Astrocyte of the cerebellum (primary cell): ENCODE results near the gene CHRNE.

Experiments used
- DNase-seq: peaks from one replicate; pipeline ENCODE4 v3.0.0-alpha.2; 2011; ENCODE audit warnings: low read depth
- H3K4me3 ChIP-seq: 2 replicates; pipeline ENCODE4 v1.5.1; 2011; ENCODE audit warnings: mild to moderate bottlenecking, low read depth, low read length, moderate library complexity
- in situ Hi-C: cut with HindIII; loops from 2 replicates; pipeline ENCODE4 v1.10.0; 2017; ENCODE audit warnings: low sequenced_read_pairs
- TF ChIP-seq, protein P1 (sequence below): IDR thresholded peaks from 2 replicates; pipeline ENCODE4 v1.5.1; 2012; ENCODE audit warnings: low read length, low read depth, moderate library complexity, mild to moderate bottlenecking; ENCODE audit errors: missing control alignments

CHRNE gene

GRCh38 chr17:4944554-4945175 lies 41.8 kb upstream of the CHRNE start:
- H3K4me3 ChIP-seq, result no peak overlapping the region
- DNase-seq, result no peak
- TF ChIP-seq, protein P1, sequence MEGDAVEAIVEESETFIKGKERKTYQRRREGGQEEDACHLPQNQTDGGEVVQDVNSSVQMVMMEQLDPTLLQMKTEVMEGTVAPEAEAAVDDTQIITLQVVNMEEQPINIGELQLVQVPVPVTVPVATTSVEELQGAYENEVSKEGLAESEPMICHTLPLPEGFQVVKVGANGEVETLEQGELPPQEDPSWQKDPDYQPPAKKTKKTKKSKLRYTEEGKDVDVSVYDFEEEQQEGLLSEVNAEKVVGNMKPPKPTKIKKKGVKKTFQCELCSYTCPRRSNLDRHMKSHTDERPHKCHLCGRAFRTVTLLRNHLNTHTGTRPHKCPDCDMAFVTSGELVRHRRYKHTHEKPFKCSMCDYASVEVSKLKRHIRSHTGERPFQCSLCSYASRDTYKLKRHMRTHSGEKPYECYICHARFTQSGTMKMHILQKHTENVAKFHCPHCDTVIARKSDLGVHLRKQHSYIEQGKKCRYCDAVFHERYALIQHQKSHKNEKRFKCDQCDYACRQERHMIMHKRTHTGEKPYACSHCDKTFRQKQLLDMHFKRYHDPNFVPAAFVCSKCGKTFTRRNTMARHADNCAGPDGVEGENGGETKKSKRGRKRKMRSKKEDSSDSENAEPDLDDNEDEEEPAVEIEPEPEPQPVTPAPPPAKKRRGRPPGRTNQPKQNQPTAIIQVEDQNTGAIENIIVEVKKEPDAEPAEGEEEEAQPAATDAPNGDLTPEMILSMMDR, result no peak
- in situ Hi-C loops, result no loop called here

DNA sequence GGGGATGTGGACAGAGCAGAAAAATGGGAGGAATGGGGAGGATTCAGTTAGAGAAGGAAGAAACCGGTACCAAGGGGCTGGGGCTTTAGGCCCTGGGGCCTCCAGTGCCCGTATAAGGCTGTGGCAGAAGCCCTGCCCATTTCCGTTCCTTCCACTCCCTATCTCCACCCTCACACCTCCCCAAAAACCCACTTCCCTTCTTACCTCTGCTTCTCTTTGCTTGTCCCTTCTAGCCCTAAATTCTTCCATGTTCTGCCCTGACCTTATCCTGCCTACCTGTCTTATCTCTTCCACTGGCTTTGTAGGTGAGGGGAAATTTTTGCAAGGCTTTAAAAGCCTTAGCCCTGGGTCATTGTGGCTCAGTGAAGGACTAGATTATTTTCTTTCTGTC lies 41.3 kb upstream of the CHRNE start:
- DNase-seq, result no peak
- TF ChIP-seq, protein P1, result no peak
- in situ Hi-C loops, result no loop called here
- no peak overlapping the region for H3K4me3 ChIP-seq

DNA sequence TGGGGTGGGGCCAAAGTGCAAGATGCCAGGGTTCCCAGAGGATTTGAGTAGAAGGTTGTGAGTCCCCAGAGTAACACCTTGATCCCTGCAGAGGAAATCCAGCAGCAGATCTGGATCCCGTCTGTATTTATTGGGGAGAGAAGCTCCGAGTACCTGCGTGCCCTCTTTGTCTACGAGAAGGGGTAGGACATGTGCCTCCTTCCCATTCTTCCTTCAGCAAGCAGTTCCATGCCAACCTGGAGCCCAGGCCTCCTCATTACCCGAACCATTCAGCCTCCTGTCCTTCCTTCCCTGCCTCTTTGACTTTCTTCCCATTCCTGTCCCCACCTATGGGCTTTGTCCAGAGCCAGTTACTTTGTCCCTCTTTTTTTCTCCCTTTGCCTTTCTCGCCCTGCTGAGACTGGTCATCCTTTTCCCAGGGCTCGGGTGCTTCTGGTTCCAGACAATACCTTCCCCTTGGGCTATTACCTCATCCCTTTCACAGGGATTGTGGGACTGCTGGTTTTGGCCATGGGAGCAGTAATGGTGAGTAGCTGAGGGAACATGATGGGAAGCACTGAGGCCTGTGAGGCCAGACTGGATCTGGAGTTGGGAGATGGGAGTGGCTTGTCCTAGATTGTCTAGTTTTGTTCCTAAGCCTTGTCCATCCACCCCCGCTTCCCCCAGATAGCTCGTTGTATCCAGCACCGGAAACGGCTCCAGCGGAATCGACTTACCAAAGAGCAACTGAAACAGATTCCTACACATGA lies 40.0 kb upstream of the CHRNE start:
- H3K4me3 ChIP-seq, result no peak overlapping the region
- TF ChIP-seq, protein P1, result no peak
- in situ Hi-C loops, result no loop called here
- no peak for DNase-seq

GRCh38 chr17:4941319-4941610 lies 38.4 kb upstream of the CHRNE start:
- peak overlapping the region; percentile 83 for H3K4me3 ChIP-seq
- DNase-seq, result no peak
- in situ Hi-C loops, result no loop called here
- TF ChIP-seq, protein P1, result no peak

DNA sequence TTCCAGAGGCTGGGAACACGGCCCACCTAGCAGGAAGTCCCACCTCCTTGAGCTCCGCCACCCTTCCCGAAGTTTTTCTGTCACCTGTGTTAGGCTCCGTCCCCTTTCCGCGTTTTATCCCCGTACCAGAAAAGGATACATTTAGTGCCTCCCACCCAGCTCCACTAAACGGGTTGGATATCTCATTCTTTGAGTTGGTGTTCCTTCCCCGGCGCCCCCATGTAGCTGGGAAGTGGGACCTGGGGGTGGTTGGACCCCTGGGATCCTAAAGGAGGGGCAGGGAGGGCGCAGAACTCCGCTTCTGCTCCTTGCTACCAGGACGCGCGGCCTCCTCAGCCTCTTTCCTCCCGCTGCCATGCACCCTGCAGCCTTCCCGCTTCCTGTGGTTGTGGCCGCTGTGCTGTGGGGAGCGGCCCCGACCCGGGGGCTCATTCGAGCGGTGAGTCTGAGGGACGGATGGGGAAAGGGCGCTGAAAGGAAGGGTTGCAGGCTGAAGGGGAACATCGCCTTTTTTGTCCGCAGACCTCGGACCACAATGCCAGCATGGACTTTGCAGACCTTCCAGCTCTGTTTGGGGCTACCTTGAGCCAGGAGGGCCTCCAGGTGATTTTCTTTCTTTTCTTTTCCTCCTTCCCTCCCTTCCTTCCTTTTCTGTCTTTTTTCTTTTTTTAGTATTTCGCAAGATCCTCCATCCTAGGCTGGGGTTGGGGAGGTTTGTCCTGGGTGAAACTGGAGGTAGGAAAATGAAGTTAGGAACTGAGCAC lies 37.8 kb upstream of the CHRNE start:
- H3K4me3 ChIP-seq, result peak overlapping the region; percentile 83
- TF ChIP-seq, protein P1, result no peak
- DNase-seq, result no peak
- in situ Hi-C loops, result no loop called here

- peak; percentile 100 for DNase-seq
- in situ Hi-C loops, result no loop called here
- TF ChIP-seq, protein P1, result no peak
- H3K4me3 ChIP-seq, result peak within 1 kb of the TSS; percentile 83
Observed at GRCh38 chr17:4939796-4940554, 37.1 kb upstream of the CHRNE start, which contains the start of the genes RNF167 and SLC25A11. Gene RNF167, plus strand, starts transcription at chr17:4940268. Its CDS starts 642 bp downstream, at chr17:4940910. Gene SLC25A11, minus strand, starts transcription at chr17:4940046. Its CDS starts 136 bp downstream, at chr17:4939910.
